HG03159 (cell line): ENCODE results near the gene GRK1.
"Not testable (repeated sequence)": the region's sequence is repeated elsewhere in the genome, so short reads cannot be mapped to it uniquely, and the experiment has no call there.

Experiments used
- ATAC-seq: cut with Tn5 transposase; IDR thresholded peaks from one replicate; pipeline ENCODE4 v1.9.1; 2021; ENCODE audit warnings: mild to moderate bottlenecking, moderate library complexity; ENCODE audit not compliant: unreplicated experiment

The GRK1 gene

DNA sequence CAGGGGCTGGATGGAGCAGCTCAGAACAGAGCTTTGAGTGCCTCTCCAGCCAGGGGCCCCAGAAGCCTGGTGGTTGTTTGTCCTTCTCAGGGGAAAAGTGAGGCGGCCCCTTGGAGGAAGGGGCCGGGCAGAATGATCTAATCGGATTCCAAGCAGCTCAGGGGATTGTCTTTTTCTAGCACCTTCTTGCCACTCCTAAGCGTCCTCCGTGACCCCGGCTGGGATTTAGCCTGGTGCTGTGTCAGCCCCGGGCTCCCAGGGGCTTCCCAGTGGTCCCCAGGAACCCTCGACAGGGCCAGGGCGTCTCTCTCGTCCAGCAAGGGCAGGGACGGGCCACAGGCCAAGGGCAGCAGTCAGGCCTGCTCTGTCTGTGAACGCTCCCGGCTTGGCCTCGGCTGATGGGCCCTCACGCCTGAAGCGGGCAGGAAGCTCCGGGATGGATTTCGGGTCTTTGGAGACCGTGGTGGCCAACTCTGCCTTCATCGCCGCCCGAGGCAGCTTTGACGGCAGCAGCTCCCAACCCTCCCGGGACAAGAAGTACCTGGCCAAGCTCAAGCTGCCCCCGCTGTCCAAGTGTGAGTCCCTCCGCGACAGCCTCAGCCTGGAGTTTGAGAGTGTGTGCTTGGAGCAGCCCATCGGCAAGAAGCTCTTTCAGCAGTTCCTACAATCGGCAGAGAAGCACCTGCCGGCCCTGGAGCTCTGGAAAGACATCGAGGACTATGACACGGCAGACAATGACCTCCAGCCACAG, at the start of gene GRK1:
GRK1 (plus strand) TSS at position 269 of the 751 bp plus-strand sequence; CDS start at position 437, 168 bp downstream.
- ATAC-seq = no peak

DNA sequence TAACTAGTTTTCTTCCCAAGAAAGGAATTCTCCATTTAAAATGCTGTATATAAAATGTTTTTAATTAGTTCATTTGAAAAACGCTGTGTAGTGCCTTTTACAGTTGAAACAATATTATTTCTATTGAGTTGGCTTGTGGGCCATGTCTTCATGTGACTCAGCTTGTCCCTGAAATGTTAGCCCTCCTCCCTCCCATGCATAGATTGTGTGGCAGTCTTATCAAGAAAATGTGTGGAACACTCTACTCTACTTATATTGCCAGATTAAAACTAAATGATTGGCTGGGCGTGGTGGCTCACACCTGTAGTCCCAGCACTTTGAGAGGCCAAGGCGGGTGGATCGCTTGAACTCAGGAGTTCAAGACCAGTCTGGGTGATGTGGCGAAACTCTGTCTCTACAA, 49.1 kb upstream of the GRK1 start:
- ATAC-seq = no peak

DNA sequence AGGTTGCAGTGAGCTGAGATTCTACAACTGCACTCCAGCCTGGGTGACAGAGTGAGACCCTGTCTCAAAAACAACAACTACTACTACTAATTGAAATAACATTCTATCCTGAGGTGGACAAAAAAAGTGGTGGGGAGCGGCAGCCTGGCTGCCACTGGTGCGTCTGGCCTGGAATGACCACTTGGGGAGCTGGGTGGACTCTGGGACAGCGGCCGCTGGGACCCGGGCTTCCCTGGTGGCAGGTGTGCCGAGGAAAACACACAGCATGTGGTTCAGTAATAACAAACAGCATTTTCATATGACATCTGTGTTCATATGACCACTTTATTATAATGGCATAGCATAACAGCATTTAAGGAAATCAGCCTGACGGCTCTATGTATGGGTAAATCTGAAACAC, 48.6 kb upstream of the GRK1 start:
- no peak for ATAC-seq

DNA sequence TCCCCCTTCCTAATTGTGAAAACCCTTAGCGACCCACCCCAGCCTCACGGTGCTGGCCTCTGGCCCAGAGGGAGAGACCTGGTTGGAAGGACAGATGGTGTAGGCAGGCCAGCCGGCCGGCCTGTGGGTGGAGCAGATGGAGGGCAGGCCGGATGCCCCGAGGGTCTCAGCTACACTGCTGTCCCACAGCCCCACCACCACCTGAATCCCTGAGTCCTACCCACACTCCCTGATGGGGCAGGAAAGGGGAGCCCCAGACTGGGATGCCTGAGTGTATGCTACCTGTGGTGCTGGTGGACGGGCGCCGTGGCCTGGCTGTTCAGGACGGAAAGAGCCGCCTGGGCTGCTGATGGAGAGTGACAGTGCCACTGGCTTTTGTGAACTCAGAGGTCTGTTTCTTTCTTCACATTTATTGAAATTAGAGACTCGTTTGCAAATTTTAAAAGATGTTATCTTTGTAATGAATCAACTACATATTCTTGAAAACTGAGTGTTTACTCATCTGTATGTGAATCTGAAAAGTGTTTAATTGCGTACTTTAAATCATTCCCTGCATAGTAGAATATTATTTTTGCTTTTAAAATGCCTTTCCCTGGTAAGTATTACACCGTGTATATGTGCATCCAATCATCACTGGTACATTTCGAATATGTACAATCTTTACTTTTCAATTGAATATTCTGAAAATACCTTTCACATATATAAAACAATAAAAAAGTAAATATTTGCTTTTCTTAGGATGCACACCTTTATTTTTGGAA, 46.8 kb upstream of the GRK1 start:
- no peak for ATAC-seq

DNA sequence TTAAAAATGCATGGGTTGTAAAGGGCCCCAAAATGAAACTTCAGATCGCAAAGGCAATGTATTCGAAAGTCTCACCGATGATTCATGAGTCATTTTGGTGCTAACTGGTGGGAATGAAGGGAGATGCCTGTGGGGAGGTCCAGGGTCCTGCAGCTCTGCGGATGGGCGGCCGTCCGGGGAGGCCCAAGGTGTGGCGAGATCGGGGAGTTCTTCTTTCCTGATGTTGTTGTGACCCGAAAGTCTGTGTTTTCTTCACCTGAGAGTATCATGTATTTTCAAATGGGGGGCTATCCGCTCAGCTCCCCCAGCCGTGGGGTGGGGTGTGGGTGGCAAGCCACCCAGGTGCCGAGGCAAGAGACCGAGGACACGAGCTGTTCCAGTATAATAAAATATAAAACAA, 46.0 kb upstream of the GRK1 start:
- no peak for ATAC-seq

DNA sequence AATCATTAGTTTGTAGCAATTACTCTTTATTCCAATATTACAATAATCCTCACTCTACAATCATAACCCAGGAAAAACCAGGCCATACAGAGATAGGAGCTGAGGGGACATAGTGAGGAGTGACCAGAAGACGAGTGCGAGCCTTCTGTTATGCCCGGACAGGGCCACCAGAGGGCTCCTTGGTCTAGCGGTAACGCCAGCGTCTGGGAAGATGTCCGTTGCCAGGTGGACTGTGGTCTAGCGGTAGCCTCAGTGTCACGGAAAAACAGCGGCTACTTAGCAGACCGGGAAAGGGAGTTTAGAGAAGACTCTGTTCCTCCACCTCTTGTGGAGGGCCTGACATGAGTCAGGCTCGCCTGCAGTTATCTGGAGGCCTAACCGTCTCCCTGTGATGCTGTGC, 45.5 kb upstream of the GRK1 start:
- not testable (repeated sequence) for ATAC-seq

DNA sequence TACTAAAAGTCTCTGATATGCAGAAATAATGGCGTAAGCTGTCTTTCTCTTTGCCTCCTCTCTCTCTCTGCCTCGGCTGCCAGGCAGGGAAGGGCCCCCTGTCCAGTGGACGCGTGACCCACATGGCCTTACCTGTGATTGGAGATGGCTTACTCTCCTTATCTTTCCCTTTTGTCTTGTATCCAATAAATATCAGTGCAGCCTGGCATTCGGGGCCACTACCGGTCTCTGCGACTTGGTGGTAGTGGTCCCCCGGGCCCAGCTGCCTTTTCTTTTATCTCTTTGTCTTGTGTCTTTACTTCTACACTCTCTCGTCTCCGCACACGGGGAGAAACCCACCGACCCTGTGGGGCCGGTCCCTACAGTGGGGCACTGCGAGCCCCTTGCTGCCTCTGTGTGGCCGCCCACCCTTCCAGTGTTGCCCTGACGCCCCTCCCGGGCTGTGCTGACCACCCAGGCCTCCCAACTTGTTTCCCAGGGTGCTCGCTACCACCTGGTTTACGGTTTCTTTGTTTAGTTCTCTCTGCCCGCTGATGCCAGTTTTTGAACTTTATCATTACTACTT, 45.0 kb upstream of the GRK1 start:
- not testable (repeated sequence) for ATAC-seq

DNA sequence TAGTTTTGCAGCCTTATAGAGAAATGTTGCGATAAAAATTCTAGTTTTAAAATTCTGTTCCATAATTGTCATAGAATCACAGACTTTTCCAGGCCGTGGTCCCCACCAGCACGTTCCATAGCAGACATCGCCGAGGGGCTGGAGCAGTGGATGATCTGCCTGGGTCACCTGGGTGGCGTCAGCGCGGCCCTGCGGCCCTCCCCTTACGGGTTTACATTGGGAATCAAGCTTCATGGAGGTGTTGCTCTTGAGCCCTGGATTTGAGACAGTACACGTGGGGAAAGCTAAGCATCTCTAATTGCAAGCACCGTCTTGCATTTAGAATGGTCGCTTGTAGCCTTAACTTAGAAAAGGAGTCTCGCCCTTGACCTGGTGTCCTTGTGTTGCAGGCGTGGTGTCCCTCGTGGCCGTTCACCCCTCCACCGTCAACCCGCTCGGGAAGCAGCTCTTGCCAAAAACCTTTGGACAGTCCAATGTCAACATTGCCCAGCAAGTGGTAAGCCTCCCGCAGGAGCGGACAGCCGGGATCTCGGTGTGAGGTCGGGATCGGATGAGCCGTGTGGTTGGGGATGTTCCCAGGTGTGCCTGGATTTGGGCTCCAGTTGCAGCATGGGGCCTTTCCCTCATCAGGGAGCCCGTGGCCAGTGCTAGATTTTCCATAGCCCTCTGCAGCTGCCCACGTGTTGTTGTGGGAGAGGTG, 44.1 kb upstream of the GRK1 start:
- no peak for ATAC-seq

DNA sequence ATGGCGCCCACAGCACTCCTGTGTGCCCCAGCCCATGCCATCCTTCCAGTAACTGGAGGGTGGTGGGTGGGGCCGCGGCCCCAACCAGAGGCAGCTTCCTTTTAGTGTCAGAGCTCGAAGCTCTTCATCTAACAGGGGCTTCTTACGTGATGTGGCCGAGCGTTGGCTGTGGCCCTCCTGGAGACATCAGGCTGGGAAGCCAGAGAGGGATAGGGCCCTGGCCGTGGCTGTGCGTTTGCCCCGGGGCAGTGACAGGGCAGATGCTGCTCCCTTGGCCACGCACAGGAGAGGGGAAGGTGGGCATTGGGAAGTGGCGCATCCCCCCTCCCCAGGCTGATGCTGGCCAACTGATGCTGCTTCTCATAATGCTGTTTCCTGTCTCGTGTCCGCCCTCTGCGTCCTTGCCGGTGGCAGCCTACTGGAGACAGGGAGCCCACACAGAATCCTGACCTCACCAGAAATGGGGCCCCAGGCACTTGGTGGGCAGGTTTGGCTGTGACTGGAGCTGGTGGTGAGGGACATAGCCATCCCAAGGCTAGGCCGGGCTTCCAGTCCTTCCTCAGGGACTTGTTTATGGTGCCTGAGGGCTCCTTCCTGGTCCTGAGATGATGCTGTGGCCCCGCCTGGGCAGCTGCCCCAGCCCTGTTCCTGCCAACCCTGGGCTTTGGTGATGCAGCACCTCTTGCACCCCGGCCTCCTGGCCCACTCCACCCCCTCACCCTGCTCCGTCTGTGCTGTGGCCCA, 43.4 kb upstream of the GRK1 start:
- no peak for ATAC-seq

DNA sequence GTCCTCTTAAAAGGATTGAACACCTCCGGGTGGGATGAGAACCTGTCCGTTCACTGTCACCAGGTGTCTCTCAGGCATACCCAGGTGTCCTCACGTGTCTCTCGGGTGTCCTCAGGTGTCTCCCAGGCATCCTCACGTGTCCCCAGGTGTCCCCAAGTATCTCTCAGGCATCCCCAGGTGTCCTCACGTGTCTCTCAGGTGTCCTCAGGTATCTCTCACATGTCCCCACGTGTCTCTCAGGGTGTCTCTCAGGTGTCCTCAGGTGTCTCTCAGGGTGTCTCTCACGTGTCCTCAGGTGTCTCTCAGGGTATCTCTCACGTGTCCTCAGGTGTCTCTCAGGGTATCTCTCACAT, 42.8 kb upstream of the GRK1 start:
- no peak for ATAC-seq

DNA sequence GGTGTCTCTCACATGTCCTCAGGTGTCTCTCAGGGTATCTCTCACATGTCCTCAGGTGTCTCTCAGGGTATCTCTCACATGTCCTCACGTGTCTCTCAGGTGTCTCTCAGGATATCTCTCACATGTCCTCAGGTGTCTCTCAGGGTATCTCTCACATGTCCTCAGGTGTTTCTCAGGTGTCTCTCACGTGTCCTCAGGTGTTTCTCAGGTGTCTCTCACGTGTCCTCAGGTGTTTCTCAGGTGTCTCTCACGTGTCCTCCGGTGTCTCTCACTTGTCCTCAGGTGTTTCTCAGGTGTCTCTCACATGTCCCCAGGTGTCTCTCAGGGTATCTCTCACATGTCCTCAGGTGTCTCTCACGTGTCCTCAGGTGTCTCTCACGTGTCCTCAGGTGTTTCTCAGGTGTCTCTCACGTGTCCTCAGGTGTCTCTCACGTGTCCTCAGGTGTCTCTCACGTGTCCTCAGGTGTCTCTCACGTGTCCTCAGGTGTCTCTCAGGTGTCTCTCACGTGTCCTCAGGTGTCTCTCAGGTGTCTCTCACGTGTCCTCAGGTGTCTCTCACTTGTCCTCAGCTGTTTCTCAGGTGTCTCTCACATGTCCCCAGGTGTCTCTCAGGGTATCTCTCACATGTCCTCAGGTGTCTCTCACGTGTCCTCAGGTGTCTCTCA, 42.2 kb upstream of the GRK1 start:
- not testable (repeated sequence) for ATAC-seq

DNA sequence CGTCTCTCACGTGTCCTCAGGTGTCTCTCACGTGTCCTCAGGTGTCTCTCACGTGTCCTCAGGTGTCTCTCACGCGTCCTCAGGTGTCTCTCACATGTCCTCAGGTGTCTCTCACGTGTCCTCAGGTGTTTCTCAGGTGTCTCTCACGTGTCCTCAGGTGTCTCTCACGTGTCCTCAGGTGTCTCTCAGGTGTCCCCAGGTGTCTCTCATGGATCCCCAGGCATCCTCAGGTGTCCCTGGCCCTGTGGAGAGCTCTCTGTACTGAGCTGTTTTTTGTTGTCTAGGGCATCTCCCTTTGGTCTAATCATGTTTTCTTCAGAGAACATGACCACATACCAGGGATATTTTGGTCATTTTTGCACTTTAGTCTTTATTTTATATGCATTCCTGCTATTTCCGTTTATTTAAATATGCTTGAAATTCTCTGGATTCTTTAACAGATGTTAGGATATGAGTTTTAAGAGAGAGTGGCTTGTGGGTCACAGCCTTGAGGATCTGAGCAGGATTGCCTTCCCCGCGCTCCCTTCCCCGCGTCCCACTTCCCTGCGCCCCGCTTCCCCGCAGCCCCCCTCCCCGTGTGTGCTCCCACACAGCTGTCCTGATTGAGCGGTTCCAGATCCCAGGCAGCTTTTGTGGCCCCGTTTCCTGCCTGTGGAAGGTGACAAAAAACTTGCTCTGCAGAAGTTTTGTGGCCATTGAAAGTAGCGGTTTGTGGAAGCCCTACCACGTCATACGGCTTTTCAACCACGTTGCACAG, 40.9 kb upstream of the GRK1 start:
- no peak for ATAC-seq

DNA sequence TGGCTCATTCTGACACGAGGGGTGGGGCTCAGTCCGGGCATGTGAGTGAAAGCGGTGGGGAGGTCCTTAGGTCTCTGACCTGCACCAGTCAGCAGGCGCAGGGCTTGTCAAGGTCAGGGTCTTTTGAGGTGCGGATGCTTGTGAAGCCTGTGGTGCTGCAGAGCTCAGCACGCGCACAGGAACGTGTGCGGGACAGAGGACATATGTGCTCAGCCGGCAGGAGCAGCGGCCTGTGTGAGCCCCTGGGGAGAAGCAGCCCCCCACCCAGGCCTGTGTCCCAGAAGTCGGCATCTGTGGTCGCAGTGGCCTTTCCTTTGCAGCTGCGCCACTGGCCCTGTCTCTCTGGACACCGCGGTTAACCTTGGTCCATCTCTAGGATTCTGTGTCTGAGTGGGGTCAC, 39.9 kb upstream of the GRK1 start:
- ATAC-seq = no peak

DNA sequence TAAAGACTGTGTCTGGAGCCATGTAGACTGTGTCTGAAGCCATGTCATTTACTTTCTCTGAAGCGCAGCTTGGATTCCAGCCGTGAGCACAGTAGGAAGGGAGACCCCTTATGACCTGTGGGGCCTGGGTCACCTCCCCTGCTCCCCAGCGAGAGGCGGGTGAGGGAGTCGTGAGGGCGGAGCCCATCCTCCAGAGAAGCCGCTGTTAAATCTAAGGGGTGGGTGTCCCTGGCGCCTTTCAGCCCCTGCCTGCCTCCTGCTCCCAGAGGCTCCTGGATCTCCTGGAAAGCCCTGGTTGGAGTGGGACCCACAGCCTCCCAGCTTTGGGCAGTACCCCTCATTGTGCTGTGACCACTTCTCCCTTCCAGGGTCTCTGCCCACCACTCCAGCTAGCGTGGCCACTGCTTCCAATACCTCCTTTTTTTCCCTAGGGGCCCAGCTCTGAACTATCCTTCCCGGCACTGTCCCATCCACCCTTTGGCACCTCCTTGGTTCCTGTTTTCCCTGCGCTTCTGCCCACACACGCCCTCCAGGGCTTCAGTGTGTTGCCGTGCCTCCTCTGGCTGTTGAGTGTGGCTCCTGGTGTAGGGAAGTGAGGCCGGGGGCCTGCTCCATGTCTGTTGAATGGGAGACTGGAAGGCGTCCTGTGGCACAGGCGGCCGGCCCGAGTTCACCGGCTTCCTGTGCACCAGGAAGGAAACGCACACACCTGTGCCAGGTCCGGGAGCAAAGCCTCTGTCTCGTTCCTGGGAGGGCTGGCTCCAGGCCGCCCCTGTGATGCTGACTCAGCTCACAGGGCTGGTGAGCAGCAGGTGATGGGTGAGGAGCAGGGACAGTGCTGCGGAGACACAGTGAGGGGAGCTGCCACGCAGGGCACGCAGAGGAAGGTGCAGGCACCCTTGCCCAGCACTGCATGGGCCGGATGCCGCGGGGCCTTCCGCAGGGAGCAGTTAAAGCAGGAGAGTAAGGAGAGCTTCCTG, 38.4 kb upstream of the GRK1 start:
- ATAC-seq = no peak

DNA sequence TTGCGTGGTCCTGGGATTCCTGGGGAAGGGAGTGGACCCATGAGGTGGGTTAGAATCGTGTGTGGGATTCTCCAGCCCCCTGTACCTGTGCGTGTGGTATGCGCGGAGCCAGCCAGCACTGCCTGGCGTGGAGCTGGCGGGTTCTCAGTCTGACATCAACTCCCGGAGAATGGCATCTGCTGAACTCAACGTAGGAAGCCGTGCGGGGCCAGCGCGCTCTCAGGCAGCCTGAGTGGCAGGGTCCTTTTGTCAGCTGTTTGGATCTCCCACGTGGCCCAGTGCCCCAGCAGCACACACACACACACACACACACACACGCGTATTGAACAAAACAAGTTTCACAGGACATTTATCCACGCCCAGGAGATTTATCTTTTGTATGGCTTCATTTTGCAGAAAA, 37.2 kb upstream of the GRK1 start:
- no peak for ATAC-seq

DNA sequence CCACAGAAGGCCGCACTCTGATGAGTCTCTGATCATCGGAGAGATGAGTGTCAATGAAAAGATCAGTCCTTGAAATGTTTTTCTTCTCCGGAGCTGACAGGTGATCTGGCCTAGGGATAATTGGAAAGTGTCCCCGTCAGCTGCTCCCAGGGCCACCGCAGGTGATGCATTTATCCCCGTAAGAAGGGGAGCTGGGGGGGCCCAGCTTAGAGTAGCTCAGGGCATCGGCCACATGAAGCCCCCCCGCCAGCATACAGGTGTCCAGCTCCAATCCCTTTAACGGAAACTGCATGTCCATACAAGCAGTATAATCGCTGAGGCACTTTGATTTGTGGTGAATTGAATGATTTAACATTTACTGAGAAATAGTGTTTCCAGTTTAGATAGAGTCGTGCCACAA, 36.7 kb upstream of the GRK1 start:
- no peak for ATAC-seq

DNA sequence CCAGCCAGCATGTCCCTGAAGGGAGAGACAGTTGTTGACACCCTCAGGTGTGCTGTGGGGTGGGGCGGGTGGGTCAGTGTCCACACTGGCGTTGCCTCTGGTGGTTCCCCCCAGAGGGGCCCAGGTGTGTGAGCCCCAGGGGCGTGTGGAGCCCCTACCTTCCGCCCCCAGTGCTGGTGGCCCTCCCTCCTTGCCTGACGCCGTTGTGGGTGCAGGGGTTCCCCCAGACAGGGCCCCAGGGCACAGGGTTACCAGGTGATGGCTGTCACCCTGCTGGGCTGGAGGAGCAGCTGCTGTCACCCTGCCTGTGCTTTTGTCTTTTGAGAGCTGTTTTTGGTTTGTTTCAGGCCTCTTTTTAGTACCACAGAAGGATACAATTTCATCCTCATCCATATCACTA, 36.2 kb upstream of the GRK1 start:
- ATAC-seq = no peak

DNA sequence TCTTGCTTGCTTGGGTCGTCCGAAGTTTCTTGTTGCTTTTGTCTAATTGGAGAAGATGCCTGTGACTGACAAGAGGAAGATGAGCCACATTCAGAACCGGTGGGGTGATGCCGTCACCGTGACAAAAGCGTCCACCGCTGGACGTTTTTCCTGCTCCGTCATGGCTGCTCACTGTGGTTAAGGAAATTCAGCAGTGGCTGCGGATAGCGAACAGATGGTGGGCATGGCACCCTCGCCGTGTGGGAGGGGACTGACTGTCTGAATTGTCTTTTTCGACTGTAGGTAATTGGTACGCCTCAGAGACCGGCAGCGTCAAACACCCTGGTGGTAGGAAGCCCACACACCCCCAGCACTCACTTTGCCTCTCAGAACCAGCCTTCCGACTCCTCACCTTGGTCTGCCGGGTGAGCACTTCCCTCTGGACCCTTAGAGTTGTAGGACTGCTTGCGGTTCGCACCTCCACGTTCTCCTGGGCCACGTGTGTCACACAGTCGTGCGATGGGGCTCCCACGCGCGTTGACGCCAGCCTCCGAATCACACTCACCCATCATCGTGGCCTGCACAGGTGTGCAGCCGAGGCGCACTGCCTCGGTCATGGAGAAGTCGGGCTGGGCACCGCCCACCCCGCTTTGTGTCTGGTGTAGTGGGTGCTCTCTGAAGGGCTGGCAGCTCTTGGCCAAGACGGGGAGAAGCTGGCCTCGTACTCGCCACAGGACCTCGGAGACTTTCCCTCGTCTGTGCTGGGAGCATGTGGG, 35.5 kb upstream of the GRK1 start:
- ATAC-seq = no peak
